Measurements from ENCODE around the gene NUMB. TPM values are rescaled to one million over a fixed set of nuclear protein-coding genes. Genes with fewer than 3 reads are reported as not detected.

The NUMB gene
- total RNA-seq, 1 experiment from 2014 or later: 46.5 TPM

- no peaks in the 10 kb centered on the region for H3K36me3 Mint-ChIP-seq (ENCODE audit: insufficient read depth in 1 of 3, low read depth in 3 of 3)
- no peak overlapping the region for H3K56ac ChIP-seq (ENCODE audit: insufficient read length, low read depth, low read length)
- no peak overlapping the region for H2AK5ac ChIP-seq (ENCODE audit: insufficient read length, low read length)
- H3K4me1 ChIP-seq (ENCODE audit: insufficient read depth, low read length): no peaks in the 10 kb centered on the region
- H4K20me1 ChIP-seq (ENCODE audit: control insufficient read depth, insufficient read depth, insufficient read length): no peaks in the 10 kb centered on the region
- no peak overlapping the region for H3K18ac ChIP-seq (ENCODE audit: insufficient read length, low read depth, low read length)
- no peak overlapping the region for H4K8ac ChIP-seq (replicated peaks; ENCODE audit: insufficient read length, low read depth, low read length)
- peaks cover 4% of the 10 kb centered on the region; the same call in 1 of the 2 replicates for H3K79me2 ChIP-seq (ENCODE audit: insufficient read depth, low read length)
- H3K79me1 ChIP-seq (ENCODE audit: insufficient read depth, low read depth, low read length, poor library complexity, severe bottlenecking): peaks cover 3% of the 10 kb centered on the region
- no peak for TF ChIP-seq CTCF (conservative IDR thresholded peaks at IDR 0.05)
- no peak overlapping the region for H2BK120ac ChIP-seq (ENCODE audit: low read depth, low read length, poor library complexity, severe bottlenecking)
- no peak overlapping the region for H2AFZ ChIP-seq (ENCODE audit: low read length)
- H3K4me1 Mint-ChIP-seq: 0 out of 4 replicates have a peak, but pooled peaks cover 0 to 3% of the 10 kb centered on the region in 2 experiments
- no peak overlapping the region for H3K27ac Mint-ChIP-seq
- H2BK15ac ChIP-seq (ENCODE audit: low read depth, low read length): no peak overlapping the region
- H2BK5ac ChIP-seq (ENCODE audit: insufficient read length, low read length): no peak overlapping the region
- H3K27me3 Mint-ChIP-seq (ENCODE audit: low read depth): no peaks in the 10 kb centered on the region
- no peak overlapping the region for H3K4me2 ChIP-seq (ENCODE audit: insufficient read depth, insufficient read length, low read length)
- WGBS (ENCODE audit: extremely low coverage, insufficient read length, low lambda C conversion rate): no CpG with 5 or more reads among the region's 2 CpGs
- no peak overlapping the region for H4K91ac ChIP-seq (ENCODE audit: insufficient read length, low read depth, low read length)
- H3K14ac ChIP-seq (ENCODE audit: insufficient read depth, low read length): no peak overlapping the region
- no peak overlapping the region for H3K4ac ChIP-seq (ENCODE audit: low read depth, low read length)
- no peaks in the 10 kb centered on the region for H3K9me3 Mint-ChIP-seq
- H3T11ph ChIP-seq (ENCODE audit: low read length): no peak overlapping the region
- no peaks in the 10 kb centered on the region for H3K9me3 ChIP-seq (ENCODE audit: control insufficient read depth, low read depth, low read length)
- H4K5ac ChIP-seq (ENCODE audit: insufficient read length, low read depth, low read length): no peak overlapping the region
- H3K23ac ChIP-seq (ENCODE audit: insufficient read length, low read depth, low read length): no peak overlapping the region
- no peak overlapping the region for H3K9ac ChIP-seq (ENCODE audit: extremely low read depth, insufficient read length, low read length)
- no peak overlapping the region for H3K4me3 Mint-ChIP-seq
- H2BK12ac ChIP-seq (ENCODE audit: insufficient read length, low read depth, low read length): no peak overlapping the region
- no peak overlapping the region for H2BK20ac ChIP-seq (ENCODE audit: low read depth, low read length, poor library complexity, severe bottlenecking)
- no peaks in the 10 kb centered on the region for H3K27me3 ChIP-seq (ENCODE audit: insufficient read depth, low read length)
- H3K27ac ChIP-seq (ENCODE audit: insufficient read length, low read depth, low read length): no peak overlapping the region
- DNase-seq: no peak
- no peaks in the 10 kb centered on the region for H3K23me2 ChIP-seq (ENCODE audit: insufficient read length, low read depth, low read length, poor library complexity, severe bottlenecking)
Measured at GRCh38 chr14:73438993-73439392, 19.4 kb downstream of the NUMB start.
